A673 (cell line): Measurements from ENCODE around the gene HACE1.

Experiments
- EZH2 ChIP-seq: fragments of 200-600 bp; sonication (generic); IDR thresholded peaks from 2 replicates; pipeline ENCODE4 v1.6.1; 2017; ENCODE audit warnings: borderline replicate concordance, low read depth, mild to moderate bottlenecking, mixed read lengths, antibody characterized with exemption, low read length; ENCODE audit not compliant: poor library complexity, severe bottlenecking
- TF ChIP-seq, protein P1 (sequence below): fragments of 300-800, 200-600 bp; sonication (generic); conservative IDR thresholded peaks from 2 replicates; pipeline ENCODE4 v1.5.1; 2017; ENCODE audit warnings: low read depth, mild to moderate bottlenecking, antibody characterized with exemption, low read length, moderate library complexity, mixed read lengths

DNA sequence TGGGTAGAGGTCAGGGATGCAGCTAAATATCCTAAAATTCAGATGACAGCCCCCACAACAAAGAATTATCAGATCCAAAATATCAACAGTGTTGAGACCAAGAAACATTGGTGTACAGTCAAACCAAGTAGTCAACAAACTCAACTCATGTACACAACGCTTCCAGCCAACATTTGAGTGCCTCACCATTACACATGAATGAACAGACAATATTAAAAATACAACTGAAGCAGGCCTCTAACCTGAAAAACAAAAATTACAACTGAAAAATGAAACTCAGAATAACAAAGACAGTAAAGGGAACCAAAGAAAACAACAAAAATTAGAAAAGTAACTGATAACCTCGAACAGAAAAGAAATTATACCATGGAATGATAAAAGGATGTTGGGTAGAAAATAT lies 46.2 kb downstream of the HACE1 start:
- TF ChIP-seq, protein P1, sequence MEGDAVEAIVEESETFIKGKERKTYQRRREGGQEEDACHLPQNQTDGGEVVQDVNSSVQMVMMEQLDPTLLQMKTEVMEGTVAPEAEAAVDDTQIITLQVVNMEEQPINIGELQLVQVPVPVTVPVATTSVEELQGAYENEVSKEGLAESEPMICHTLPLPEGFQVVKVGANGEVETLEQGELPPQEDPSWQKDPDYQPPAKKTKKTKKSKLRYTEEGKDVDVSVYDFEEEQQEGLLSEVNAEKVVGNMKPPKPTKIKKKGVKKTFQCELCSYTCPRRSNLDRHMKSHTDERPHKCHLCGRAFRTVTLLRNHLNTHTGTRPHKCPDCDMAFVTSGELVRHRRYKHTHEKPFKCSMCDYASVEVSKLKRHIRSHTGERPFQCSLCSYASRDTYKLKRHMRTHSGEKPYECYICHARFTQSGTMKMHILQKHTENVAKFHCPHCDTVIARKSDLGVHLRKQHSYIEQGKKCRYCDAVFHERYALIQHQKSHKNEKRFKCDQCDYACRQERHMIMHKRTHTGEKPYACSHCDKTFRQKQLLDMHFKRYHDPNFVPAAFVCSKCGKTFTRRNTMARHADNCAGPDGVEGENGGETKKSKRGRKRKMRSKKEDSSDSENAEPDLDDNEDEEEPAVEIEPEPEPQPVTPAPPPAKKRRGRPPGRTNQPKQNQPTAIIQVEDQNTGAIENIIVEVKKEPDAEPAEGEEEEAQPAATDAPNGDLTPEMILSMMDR: no peak
- no peak for TF ChIP-seq EZH2
